Astrocyte of the spinal cord (primary cell): ENCODE data around the gene FCRL3.
A peak's percentile ranks its signal among the peaks of the same experiment; 100 is the strongest.

ENCODE experiments used
- DNase-seq: peaks from one replicate; pipeline ENCODE4 v3.0.0; 2011; ENCODE audit warnings: low read depth, low spot score
- H3K4me3 ChIP-seq: 2 replicates; pipeline ENCODE4 v1.5.1; 2011; ENCODE audit warnings: low read depth, mild to moderate bottlenecking, low read length, moderate library complexity
- in situ Hi-C: cut with HindIII; loops from 2 replicates; pipeline ENCODE4 v1.10.0; 2017; ENCODE audit warnings: low sequenced_read_pairs
- TF ChIP-seq, protein P1 (sequence below): IDR thresholded peaks from 2 replicates; pipeline ENCODE4 v1.5.1; 2012; ENCODE audit warnings: low read depth, mild to moderate bottlenecking, low read length, inconsistent platforms

Gene FCRL3

GRCh38 chr1:157691285-157691920 lies 9.2 kb downstream of the FCRL3 start:
- no peak overlapping the region for H3K4me3 ChIP-seq
- peak; percentile 9 for DNase-seq
- TF ChIP-seq, protein P1, sequence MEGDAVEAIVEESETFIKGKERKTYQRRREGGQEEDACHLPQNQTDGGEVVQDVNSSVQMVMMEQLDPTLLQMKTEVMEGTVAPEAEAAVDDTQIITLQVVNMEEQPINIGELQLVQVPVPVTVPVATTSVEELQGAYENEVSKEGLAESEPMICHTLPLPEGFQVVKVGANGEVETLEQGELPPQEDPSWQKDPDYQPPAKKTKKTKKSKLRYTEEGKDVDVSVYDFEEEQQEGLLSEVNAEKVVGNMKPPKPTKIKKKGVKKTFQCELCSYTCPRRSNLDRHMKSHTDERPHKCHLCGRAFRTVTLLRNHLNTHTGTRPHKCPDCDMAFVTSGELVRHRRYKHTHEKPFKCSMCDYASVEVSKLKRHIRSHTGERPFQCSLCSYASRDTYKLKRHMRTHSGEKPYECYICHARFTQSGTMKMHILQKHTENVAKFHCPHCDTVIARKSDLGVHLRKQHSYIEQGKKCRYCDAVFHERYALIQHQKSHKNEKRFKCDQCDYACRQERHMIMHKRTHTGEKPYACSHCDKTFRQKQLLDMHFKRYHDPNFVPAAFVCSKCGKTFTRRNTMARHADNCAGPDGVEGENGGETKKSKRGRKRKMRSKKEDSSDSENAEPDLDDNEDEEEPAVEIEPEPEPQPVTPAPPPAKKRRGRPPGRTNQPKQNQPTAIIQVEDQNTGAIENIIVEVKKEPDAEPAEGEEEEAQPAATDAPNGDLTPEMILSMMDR: peak; percentile 50
- in situ Hi-C loops: no loop called here

DNA sequence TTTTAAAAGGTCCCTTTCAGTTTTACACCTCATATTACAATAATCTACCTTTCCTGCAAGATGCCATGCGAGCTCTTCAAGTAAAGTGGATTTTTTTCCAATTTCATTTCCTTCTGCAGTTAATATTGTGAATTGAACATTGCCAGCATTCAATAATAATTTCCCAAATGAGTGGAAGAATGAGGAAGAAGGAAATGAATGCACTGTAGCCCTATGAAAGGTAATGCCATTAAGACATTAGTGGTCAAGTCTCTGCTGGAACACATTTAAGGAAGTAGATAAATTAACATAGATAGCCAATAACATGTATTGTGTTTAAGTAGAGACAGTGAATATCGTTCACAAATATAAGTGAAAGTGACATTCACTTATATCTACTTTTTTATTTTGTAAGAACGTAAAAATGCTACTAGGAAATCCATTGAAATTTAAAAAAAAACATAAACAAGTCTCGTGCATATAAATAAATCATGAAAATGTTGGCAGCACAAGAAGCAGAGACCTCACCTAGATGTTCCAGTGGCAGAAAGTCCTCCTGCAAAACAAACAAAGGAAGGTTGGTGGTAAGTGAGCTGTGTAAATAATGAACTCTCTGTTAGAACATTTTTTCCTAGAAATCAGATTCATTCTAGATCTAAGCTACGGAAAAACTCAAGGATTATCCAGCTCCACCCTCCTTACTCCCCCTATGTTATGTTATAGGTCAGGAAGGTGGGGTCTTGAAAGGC lies 17.7 kb downstream of the FCRL3 start:
- TF ChIP-seq, protein P1: no peak
- no peak for DNase-seq
- in situ Hi-C loops: no loop called here
- no peak overlapping the region for H3K4me3 ChIP-seq

- TF ChIP-seq, protein P1: no peak
- no peak overlapping the region for H3K4me3 ChIP-seq
- in situ Hi-C loops: no loop called here
- DNase-seq: no peak
Observed at GRCh38 chr1:157678721-157679120, 21.8 kb downstream of the FCRL3 start.

- H3K4me3 ChIP-seq: no peak overlapping the region
- in situ Hi-C loops: no loop called here
- TF ChIP-seq, protein P1: no peak
Observed at GRCh38 chr1:157673008-157673407, 27.6 kb downstream of the FCRL3 start.

DNA sequence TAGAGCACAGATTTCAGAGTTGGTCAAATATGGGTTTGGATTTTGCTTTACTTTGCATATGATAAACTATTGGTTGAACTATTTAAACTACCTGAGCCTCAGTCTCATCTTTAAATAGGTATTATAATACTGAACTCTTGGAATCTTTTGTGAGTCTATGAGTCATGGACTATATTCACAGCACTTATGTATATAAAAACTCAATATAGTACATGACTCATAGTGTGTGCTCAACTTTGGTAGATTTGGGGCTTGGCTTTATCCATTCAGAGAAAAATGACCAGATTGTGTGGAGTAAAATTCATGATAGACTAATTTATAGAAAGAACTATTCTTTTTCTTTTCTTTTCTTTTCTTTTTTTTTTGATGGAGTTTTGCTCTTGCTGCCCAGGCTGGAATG lies 28.7 kb downstream of the FCRL3 start:
- in situ Hi-C loops: no loop called here
- no peak for DNase-seq
- H3K4me3 ChIP-seq: no peak overlapping the region
- TF ChIP-seq, protein P1: no peak

More at GRCh38 chr1:157673008-157673407, 27.6 kb downstream of the FCRL3 start:
- DNase-seq: no peak

DNA sequence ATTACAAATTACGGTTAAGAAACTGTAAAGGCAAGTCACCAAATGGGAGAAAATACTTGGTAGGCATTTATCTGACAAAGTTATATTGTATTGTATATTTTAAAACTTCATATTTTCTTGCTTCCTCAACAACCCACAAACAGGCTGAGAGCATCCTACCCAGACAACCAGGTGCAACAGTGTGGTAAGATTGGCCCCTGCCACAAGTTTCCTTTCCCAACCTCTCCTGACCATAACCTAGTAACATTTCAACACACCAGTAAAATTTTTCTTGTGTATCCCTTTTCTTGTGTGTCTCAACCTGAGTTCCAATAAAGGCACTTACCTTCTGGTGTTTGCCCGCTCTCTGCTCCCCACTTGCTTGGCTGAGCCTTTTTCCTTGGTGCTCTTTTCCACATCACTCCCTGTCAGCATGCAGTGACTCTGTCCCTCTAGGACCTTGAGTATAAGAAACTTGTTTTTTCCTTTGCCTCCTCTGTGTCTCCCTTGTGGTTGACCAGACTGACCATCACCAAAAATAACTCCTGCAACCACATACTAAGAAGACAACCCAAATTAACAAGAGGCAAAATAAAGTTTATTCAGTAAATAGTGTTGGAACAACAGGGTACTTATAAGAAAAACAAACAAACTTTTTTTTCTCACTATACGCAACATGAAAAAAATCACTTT lies 40.9 kb downstream of the FCRL3 start:
- no peak for DNase-seq
- in situ Hi-C loops: no loop called here
- TF ChIP-seq, protein P1: no peak
- H3K4me3 ChIP-seq: no peak overlapping the region
